HG03196 (cell line): Measurements from ENCODE around the gene CBX4.

Experiments
- ATAC-seq: cut with Tn5 transposase; IDR thresholded peaks from one replicate; pipeline ENCODE4 v1.9.1; 2021; ENCODE audit not compliant: unreplicated experiment

Gene CBX4

DNA sequence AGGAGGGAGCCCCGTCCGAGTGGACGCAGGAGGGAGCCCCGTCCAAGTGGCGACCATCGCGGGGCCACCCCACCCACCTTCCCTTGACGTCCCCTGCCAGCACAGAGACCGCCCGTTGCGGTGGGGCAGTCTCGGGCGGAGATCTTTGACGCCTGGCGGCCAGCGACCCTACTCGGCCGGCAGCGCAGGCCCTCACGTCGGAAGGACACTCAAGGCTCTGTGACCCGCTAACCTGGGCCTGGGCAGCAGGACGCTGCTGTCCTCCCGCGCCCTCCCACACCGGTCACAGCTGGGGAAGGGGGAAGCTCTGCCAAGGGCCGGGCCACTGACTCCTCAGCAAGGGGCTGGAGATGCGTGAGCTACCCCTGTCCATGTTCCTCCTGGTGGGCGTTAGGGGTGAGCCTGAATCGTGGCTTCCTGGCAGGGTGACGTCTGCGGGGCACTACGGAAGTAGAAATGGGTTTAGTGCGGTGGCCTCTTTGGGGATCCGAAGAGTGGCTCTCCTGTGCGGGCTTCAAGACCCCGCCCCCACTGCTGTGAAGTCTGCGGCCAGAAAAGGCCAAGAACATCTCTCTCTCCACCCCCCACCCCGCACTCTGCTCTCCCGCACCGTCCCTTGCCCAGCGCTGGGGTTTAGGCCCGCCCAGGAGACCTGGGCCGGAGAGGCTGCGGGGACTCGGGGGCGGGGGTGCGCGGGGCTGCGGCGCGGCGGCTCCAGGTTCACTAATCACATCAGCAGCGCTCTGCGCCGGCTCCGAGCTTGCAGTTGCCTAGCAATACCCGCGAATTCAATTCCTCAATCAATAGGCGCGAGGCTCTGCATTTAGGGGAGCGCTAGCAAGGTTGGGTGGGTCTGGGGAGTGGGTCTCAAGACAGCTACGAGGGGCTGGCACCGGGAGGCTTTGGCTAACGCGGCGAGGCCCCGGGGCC lies 48.2 kb downstream of the CBX4 start:
- no peak for ATAC-seq

DNA sequence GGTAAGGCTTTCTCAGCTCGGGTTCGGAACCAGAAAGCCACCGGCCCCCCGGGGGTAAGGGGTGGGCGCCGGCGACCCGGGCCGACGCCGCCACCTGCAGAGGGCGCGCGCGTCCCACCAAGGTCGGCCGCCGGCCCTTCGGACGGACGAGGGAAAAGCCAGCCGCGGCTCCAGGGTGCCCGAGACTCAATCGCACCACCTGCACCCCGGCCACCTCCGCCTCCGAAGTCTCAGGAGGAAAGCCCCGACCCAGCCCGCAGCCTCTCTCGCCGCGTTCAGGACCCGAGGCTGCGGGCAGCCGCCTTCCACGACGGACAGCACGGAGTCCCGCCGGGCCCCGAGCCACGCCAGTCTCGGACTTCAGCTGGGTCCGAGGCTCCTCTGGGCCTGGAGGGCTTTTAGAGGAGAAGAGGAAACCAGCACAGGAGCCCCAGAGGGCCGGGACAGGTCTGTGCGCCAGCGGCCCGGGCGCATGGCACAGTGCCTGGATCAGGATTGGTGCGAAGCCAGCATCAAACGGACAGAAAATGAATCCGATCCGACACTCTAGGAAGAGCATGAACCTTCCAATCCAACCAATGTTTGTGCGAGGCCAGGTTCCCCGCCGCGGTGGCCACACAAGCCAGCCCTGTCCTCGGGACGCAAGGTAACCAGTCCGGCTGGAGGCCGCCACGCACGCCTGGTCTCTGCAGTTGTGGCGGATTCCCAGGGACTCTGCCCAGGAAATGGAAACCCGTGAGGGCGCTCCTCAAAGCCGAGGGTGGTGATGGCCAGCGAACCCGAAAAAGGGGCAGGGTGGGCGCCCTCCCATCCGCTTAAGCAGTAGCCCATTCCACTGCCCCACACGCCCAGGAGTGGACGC lies 49.1 kb downstream of the CBX4 start:
- ATAC-seq = no peak

DNA sequence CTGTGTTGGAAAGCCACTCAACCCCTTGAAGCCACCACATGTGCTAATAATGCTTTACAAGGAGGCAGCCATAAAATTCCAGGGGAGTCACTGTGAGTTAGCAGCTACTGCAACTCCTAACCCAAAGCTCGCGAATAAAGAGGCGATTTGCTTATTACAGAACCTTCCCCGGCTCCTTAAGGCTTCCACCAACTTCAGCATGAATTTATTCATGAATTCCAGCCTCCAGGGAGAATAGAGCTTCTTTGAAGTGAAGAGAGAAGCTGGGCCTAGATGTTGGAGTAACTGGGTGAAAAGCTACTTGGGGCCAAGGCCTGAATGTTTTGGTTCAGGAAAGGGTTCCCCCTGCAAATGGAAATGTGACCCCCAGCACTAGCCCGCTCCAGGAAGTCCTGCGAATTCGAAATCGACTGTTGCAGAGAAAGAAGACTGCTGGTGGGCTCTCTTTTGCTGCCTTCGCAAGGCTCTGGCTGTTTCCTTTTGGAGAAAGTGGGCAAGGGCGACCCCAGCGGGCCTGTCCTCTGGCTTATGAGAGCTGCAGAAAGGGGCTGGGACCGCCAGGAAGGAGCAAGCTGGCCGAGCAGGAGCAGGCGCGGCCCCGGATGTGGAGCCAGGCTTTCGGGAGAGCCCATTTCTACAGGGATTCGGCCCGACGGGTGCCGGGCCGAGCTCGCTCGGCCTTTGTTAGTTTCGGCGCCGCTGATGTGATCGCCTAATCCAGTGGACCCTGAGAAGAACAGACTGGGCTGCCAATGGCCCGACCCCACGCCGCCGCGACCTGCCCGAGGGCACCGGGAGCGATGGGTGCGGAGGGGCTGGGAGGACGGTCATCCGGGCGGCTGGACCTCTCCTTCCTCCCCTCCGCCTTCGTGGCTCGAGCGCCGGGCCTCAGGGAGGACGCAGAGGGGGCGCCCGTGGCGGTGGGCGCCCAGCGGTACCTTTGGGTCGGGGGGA lies 50.0 kb downstream of the CBX4 start:
- no peak for ATAC-seq

DNA sequence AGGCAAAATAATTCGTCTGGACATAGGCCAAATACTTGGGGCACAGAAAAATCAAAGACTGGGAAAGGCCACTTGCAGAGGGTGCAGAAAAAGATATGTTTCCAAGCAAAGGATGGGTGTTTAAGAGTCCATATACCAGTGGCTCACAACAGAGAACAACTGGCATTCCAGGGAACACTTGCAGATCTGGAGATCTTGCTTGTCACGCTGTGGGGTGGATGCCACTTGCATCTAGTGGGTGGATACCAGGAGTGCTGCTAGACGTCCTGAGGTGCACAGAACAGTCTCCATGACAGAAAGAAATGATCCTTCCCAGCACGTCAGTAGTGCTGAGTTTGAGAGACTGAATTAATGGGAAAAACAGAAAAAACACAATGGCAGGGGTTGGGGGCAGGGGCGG lies 50.8 kb downstream of the CBX4 start:
- no peak for ATAC-seq

DNA sequence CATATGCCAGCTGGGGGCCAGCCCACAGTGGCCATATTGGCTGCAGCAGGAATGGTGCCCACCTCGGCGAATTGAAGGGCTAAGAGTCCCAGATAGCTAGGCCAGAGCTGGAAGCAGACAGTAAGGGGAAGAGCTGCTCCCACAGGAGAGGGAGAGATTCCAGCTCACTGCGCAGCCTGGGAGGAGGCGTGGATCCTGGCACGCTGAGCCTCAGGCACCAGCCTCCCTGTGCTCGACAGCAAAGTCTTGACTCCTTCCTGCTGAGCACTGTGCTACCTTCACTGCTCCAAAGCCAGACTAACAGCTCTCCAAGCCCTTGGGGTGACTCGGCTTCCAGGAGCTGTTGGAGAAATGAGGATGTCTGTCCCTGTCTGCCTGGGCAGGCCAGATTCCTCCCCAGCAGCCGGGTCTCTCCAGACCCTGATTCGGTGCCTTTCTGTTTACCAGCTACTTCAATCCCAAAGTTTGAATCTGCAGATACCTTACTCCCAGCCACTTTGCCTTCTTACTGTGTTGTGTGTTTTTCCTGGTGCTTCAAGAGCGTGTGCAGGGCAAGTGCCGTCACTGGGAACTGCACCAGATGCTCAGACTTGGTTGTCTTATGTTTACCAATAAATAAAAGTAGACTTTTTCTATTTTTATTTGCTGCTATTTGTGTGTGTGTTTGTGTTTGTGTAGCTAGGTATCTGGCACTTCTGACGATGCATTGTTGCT lies 52.2 kb downstream of the CBX4 start:
- no peak for ATAC-seq

DNA sequence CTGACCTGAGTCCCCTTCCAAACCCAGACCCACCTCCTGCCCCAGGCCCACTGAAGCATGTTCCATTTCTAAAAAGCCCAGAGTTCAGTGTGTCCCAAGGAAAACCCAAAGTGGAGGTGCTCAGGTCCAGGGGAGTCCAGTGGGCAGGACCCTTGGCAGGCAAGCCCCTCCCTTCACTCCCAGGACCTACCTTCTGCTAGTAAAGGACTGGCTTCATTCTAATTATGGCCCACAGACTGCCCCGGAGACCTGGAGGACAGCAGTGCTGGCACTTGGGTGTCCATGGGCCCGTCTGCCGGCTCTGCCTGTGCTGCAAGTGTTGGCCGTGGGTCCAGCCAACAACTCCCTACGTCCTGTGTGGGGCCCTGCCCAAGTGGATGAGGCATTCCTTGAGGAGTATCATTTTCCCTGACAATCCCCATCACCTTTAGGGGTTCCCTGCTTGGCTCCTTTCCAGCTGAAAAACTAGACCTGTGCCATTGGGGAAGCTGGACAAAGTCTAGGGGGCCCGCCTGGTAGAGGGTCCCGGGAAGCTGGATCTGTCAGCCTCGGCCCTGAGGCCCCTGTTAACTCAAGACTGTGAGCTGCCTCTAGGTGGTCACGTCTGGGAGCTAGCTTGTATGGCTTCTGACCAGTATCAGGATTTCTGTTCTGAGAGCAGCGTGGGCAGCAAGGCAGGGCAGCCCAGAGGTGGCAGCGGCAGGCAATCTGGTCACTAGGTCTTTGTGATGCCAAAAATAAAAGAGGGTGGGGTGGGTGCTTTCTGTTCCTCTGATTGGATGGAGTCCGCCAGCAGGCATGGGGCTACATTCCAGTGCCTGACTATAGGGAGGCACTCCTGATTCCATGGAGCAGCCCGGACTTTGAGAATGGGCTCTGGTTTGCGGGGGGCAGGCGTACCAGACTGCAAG lies 53.1 kb downstream of the CBX4 start:
- ATAC-seq = no peak

DNA sequence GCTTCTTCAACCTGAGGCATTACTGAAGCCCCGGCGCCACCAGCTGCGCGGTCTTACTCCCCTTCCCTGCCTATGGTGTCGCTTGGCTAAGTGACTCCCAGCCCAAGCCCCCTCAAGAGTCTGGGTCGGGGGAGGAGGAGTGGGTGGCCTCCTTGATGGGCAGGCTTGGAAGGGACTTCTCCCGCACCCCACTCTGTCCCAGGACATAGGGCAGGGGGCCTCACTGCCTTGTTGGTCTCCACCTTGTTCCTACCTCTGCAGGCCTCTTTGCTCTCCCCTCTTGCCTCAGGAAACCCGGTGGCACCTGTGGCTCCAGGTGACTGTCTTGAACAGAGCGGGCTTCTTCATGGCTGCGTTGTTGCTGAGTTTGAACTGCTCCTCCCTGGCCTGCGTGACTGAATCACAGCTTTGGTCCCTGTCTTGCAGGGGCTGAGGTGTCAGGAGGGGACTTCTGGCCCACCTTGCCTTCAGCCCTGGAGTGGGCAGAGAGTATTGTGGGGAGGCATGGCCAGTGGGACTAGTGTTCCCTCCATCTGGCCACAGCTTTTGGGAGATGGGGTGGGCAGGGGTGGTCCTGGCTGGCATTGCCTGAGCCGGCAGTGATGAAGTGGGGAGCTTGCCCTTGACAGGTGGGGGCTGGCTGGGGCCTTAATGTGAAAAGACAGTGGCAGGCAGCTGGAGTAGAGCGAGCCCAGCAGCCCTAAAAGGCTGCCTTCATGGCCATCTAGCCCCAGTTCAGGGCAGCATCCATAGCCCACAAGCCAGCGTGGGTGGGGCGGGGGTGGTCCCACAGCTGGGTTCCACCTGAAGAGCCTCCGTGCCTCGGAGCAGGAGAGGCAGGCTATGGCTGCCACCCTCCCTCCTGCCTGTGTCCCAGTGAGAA lies 54.0 kb downstream of the CBX4 start:
- no peak for ATAC-seq

DNA sequence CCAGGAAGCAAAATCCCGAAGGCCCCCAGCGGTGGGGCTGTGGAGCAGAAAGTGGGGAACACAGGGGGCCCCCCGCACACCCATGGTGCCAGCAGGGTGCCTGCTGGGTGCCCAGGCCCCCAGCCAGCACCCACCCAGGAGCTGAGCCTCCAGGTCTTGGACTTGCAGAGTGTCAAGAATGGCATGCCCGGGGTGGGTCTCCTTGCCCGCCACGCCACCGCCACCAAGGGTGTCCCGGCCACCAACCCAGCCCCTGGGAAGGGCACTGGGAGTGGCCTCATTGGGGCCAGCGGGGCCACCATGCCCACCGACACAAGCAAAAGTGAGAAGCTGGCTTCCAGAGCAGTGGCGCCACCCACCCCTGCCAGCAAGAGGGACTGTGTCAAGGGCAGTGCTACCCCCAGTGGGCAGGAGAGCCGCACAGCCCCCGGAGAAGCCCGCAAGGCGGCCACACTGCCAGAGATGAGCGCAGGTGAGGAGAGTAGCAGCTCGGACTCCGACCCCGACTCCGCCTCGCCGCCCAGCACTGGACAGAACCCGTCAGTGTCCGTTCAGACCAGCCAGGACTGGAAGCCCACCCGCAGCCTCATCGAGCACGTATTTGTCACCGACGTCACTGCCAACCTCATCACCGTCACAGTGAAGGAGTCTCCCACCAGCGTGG lies 54.8 kb downstream of the CBX4 start:
- no peak for ATAC-seq

DNA sequence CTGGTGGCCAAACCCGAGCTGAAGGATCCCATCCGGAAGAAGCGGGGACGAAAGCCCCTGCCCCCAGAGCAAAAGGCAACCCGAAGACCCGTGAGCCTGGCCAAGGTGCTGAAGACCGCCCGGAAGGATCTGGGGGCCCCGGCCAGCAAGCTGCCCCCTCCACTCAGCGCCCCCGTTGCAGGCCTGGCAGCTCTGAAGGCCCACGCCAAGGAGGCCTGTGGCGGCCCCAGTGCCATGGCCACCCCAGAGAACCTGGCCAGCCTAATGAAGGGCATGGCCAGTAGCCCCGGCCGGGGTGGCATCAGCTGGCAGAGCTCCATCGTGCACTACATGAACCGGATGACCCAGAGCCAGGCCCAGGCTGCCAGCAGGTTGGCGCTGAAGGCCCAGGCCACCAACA lies 55.3 kb downstream of the CBX4 start:
- no peak for ATAC-seq
